ENCODE data around the gene MRPL14.

Gene MRPL14

GRCh38 chr6:44166591-44167184 lies 39.4 kb upstream of the MRPL14 start:
- H3K79me2 ChIP-seq (ENCODE audit: low read length) = no peaks in the 10 kb centered on the region
- H3K9ac ChIP-seq (ENCODE audit: low read length) = no peak overlapping the region
- H3K4me2 ChIP-seq (ENCODE audit: low read length) = no peak overlapping the region
- H4K20me1 ChIP-seq (ENCODE audit: insufficient read depth, low read length) = no peaks in the 10 kb centered on the region
- TF ChIP-seq CTCF (IDR thresholded peaks at IDR 0.05; ENCODE audit: low read depth, low read length) (no peak), EZH2phosphoT487 (IDR thresholded peaks at IDR 0.05; ENCODE audit: low read depth) (no peak)
- 0 out of 2 replicates have a peak overlapping the region, but pooled peaks have one; percentile 34 for H2AFZ ChIP-seq (ENCODE audit: low read depth, low read length)
- H3K27ac ChIP-seq (ENCODE audit: low read length) = no peak overlapping the region
- peaks cover 5% of the 10 kb centered on the region for H3K4me1 ChIP-seq (ENCODE audit: low read length)
- no peaks in the 10 kb centered on the region for H3K9me3 ChIP-seq (ENCODE audit: insufficient read depth, low read length)
- H3K4me3 ChIP-seq (ENCODE audit: low read length) = no peak overlapping the region
- no peaks in the 10 kb centered on the region for H3K36me3 ChIP-seq (replicated peaks; ENCODE audit: low read depth, low read length)
- peaks cover 58% of the 10 kb centered on the region for H3K27me3 ChIP-seq (ENCODE audit: low read depth, low read length)

- Histone ChIP-seq H3K27me3 (ENCODE audit: low read depth, low read length) (peaks cover 61% of the 10 kb centered on the region), H4K20me1 (ENCODE audit: insufficient read depth, low read length) (no peaks in the 10 kb centered on the region), H3K9me3 (ENCODE audit: insufficient read depth, low read length) (no peaks in the 10 kb centered on the region), H3K4me1 (ENCODE audit: low read length) (no peaks in the 10 kb centered on the region; the same call in 1 of the 2 replicates), H2AFZ (ENCODE audit: low read depth, low read length) (no peak overlapping the region), H3K27ac (ENCODE audit: low read length) (no peak overlapping the region), H3K79me2 (ENCODE audit: low read length) (no peaks in the 10 kb centered on the region), H3K9ac (ENCODE audit: low read length) (no peak overlapping the region), H3K36me3 (replicated peaks; ENCODE audit: low read depth, low read length) (no peaks in the 10 kb centered on the region), H3K4me3 (ENCODE audit: low read length) (no peak overlapping the region), H3K4me2 (ENCODE audit: low read length) (no peak overlapping the region)
- TF ChIP-seq CTCF (IDR thresholded peaks at IDR 0.05; ENCODE audit: low read depth, low read length) = no peak
- no peak for TF ChIP-seq EZH2phosphoT487 (IDR thresholded peaks at IDR 0.05; ENCODE audit: low read depth)
Measured at GRCh38 chr6:44166116-44166515, 38.9 kb upstream of the MRPL14 start.

GRCh38 chr6:44162876-44163625 lies 35.8 kb upstream of the MRPL14 start:
- no peak for TF ChIP-seq EZH2phosphoT487 (IDR thresholded peaks at IDR 0.05; ENCODE audit: low read depth)
- TF ChIP-seq CTCF (IDR thresholded peaks at IDR 0.05; ENCODE audit: low read depth, low read length) = no peak
- H2AFZ ChIP-seq (ENCODE audit: low read depth, low read length) = no peak overlapping the region
- H3K9me3 ChIP-seq (ENCODE audit: insufficient read depth, low read length) = no peaks in the 10 kb centered on the region
- H4K20me1 ChIP-seq (ENCODE audit: insufficient read depth, low read length) = no peaks in the 10 kb centered on the region
- no peaks in the 10 kb centered on the region for H3K79me2 ChIP-seq (ENCODE audit: low read length)
- H3K9ac ChIP-seq (ENCODE audit: low read length) = no peak overlapping the region
- H3K27me3 ChIP-seq (ENCODE audit: low read depth, low read length) = peaks cover 45% of the 10 kb centered on the region
- H3K4me3 ChIP-seq (ENCODE audit: low read length) = no peak overlapping the region
- H3K27ac ChIP-seq (ENCODE audit: low read length) = no peak overlapping the region
- no peaks in the 10 kb centered on the region for H3K4me1 ChIP-seq (ENCODE audit: low read length)
- H3K4me2 ChIP-seq (ENCODE audit: low read length) = no peak overlapping the region
- H3K36me3 ChIP-seq (replicated peaks; ENCODE audit: low read depth, low read length) = no peaks in the 10 kb centered on the region

GRCh38 chr6:44161997-44162338 lies 34.7 kb upstream of the MRPL14 start:
- H3K27ac ChIP-seq (ENCODE audit: low read length) = no peak overlapping the region
- H2AFZ ChIP-seq (ENCODE audit: low read depth, low read length) = no peak overlapping the region
- H3K4me3 ChIP-seq (ENCODE audit: low read length) = no peak overlapping the region
- no peak overlapping the region for H3K4me2 ChIP-seq (ENCODE audit: low read length)
- TF ChIP-seq CTCF (IDR thresholded peaks at IDR 0.05; ENCODE audit: low read depth, low read length) (no peak), EZH2phosphoT487 (IDR thresholded peaks at IDR 0.05; ENCODE audit: low read depth) (no peak)
- H3K36me3 ChIP-seq (replicated peaks; ENCODE audit: low read depth, low read length) = no peaks in the 10 kb centered on the region
- peaks cover 45% of the 10 kb centered on the region for H3K27me3 ChIP-seq (ENCODE audit: low read depth, low read length)
- no peaks in the 10 kb centered on the region for H3K9me3 ChIP-seq (ENCODE audit: insufficient read depth, low read length)
- no peaks in the 10 kb centered on the region for H3K4me1 ChIP-seq (ENCODE audit: low read length)
- H3K79me2 ChIP-seq (ENCODE audit: low read length) = no peaks in the 10 kb centered on the region
- no peak overlapping the region for H3K9ac ChIP-seq (ENCODE audit: low read length)
- no peaks in the 10 kb centered on the region for H4K20me1 ChIP-seq (ENCODE audit: insufficient read depth, low read length)

Measured in OCI-LY3 (cell line).